MCF 10A (cell line): ENCODE measurements around the gene SH3GL3. TPM values are rescaled to one million over a fixed set of nuclear protein-coding genes. Genes with fewer than 3 reads are reported as not detected.

ENCODE experiments used
- BruUV-seq: library from RNA; stranded (reverse); fragments of 400-500 nt; replicated peaks from 2 replicates; lab custom pipeline; 2021; lab: Mats Ljungman, UMichigan
- CTCF ChIA-PET: fragments of 300-600 bp; sonication (Branson Sonifier 250); formaldehyde crosslinking; extraction: SDS; loops from one replicate; lab custom pipeline; 2021; ENCODE audit warnings: antibody characterized with exemption, inconsistent platforms; lab: Yijun Ruan, JAX
- POLR2A ChIA-PET: fragments of 300-600, 350-650 bp; sonication (Branson Sonifier 250); formaldehyde crosslinking; extraction: SDS; loops from one replicate; lab custom pipeline; 2020; ENCODE audit warnings: antibody characterized with exemption, inconsistent platforms; lab: Yijun Ruan, JAX
- DNase-seq: peaks from one replicate; pipeline ENCODE4 v3.0.0-alpha.2; 2018; ENCODE audit not compliant: unreplicated experiment
- H3K27ac Mint-ChIP-seq: one replicate; pipeline ENCODE4 v1.8.0; 2022; ENCODE audit warnings: mild to moderate bottlenecking, low read depth, mixed read lengths; ENCODE audit not compliant: unreplicated experiment
- H3K27me3 Mint-ChIP-seq: one replicate; pipeline ENCODE4 v1.8.0; 2022; ENCODE audit warnings: mixed read lengths; ENCODE audit not compliant: insufficient read depth, unreplicated experiment
- H3K36me3 Mint-ChIP-seq: one replicate; pipeline ENCODE4 v1.8.0; 2022; ENCODE audit warnings: mild to moderate bottlenecking, moderate library complexity, mixed read lengths; ENCODE audit not compliant: insufficient read depth, unreplicated experiment
- H3K4me1 Mint-ChIP-seq: one replicate; pipeline ENCODE4 v1.8.0; 2022; ENCODE audit warnings: mixed read lengths; ENCODE audit not compliant: insufficient read depth, unreplicated experiment
- H3K4me3 Mint-ChIP-seq: one replicate; pipeline ENCODE4 v1.8.0; 2022; ENCODE audit warnings: mild to moderate bottlenecking, moderate library complexity, mixed read lengths; ENCODE audit not compliant: unreplicated experiment
- H3K9me3 Mint-ChIP-seq: one replicate; pipeline ENCODE4 v1.8.0; 2022; ENCODE audit warnings: mixed read lengths; ENCODE audit not compliant: unreplicated experiment
- intact Hi-C: fragments of 100-400 bp; cut with micrococcal nuclease; formaldehyde crosslinking; loops from 2 replicates; pipeline ENCODE4 v1.14.1; 2022
- total RNA-seq: library from RNA; stranded (reverse); gene quantifications from 2 replicates; pipeline ENCODE4 v1.2.3, GENCODE V29; 2022
- TF ChIP-seq, protein P1 (sequence below): fragments of 200-600 bp; IDR thresholded peaks from one replicate; pipeline ENCODE4 v1.8.0; 2022; ENCODE audit warnings: antibody characterized with exemption, mild to moderate bottlenecking; ENCODE audit not compliant: unreplicated experiment

SH3GL3 gene
- total RNA-seq, 1 experiment from 2014 or later, result 0.19 TPM

DNA sequence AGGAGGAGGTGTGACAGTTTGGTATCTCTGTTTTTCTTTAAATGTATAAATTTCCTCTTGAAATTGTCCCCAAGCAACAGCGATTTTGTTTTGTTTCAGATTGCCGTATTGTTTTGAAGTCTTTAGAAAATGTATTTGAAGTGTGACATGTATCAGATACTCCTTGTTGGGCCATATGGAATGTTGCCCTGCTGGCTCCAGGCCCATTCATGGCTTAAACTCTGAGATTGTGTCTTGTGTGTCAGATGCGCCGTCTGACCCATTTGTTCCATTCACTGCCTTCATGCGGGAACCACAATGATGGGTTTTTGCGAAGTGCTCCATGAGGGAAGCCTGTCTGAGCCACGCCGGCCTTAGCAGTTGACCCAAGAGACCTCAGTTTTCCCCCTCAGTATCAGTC is 131.6 kb downstream of the SH3GL3 start:
- no peak for DNase-seq
- Mint-ChIP-seq H3K27ac (no peak overlapping the region), H3K27me3 (no peaks in the 10 kb centered on the region), H3K4me1 (peaks cover 7% of the 10 kb centered on the region), H3K9me3 (no peaks in the 10 kb centered on the region), H3K36me3 (no peaks in the 10 kb centered on the region), H3K4me3 (no peak overlapping the region)
- TF ChIP-seq, protein P1, sequence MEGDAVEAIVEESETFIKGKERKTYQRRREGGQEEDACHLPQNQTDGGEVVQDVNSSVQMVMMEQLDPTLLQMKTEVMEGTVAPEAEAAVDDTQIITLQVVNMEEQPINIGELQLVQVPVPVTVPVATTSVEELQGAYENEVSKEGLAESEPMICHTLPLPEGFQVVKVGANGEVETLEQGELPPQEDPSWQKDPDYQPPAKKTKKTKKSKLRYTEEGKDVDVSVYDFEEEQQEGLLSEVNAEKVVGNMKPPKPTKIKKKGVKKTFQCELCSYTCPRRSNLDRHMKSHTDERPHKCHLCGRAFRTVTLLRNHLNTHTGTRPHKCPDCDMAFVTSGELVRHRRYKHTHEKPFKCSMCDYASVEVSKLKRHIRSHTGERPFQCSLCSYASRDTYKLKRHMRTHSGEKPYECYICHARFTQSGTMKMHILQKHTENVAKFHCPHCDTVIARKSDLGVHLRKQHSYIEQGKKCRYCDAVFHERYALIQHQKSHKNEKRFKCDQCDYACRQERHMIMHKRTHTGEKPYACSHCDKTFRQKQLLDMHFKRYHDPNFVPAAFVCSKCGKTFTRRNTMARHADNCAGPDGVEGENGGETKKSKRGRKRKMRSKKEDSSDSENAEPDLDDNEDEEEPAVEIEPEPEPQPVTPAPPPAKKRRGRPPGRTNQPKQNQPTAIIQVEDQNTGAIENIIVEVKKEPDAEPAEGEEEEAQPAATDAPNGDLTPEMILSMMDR, result no peak
- BruUV-seq, result no TSS peak
- intact Hi-C loops, result no loop called here
- CTCF ChIA-PET, result interaction anchor here (1.0 to 2.0 kb wide), 3 partner anchors 8 to 456 kb away, joined by 3 to 7 read pairs (median 4); no protein-coding TSS in a partner anchor
- POLR2A ChIA-PET, result interaction anchor here (0.7 kb wide), 1 partner anchor 582 kb away, joined by 3 read pairs; no protein-coding TSS in a partner anchor

DNA sequence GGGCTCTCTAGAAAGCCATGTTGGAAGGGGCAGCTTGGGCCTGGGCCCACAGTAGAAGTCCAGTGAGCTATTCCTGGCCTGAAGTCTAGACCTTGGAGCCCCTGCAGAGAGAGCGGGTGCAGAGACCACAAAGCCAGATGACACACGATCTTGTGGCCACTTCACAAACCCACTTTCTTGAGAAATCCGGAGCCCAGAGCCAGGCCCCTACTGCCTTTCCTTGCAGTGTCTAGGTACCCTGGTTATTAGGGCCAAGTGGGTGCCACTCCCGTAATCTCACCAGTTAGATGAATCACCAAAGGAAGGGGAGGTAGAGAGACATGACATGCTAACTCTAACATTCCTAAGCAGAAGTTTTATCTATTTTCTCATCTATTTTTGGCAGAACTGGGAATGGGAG is 134.2 kb downstream of the SH3GL3 start:
- H3K4me1 Mint-ChIP-seq, result no peaks in the 10 kb centered on the region
- H3K27ac Mint-ChIP-seq, result no peak overlapping the region
- intact Hi-C loops, result no loop called here
- CTCF ChIA-PET, result interaction anchor here (0.9 kb wide), 1 partner anchor 167 kb away, joined by 3 read pairs; no protein-coding TSS in a partner anchor
- BruUV-seq, result no TSS peak
- TF ChIP-seq, protein P1, result no peak
- H3K4me3 Mint-ChIP-seq, result no peak overlapping the region
- H3K9me3 Mint-ChIP-seq, result no peaks in the 10 kb centered on the region
- DNase-seq, result no peak
- POLR2A ChIA-PET, result no interaction called here
- no peaks in the 10 kb centered on the region for H3K36me3 Mint-ChIP-seq
- H3K27me3 Mint-ChIP-seq, result no peaks in the 10 kb centered on the region

DNA sequence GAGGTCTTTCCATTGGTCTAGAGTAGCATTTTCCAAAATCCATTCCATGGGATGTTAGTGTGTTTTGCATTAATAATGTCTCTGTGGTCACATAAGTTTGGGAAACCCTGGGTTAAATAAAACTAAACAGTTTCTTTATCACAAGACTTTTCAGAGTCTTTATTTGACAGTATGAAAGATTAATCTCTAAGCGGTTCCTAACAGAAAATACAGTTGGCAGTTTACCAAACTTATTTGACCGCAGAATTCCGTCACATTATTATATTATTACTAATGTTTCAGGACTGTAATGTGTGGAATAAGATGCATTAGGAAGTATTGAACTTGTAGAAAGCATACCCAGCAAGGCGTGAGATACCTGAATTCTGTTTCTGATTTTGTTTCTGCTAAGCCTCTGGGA is 135.2 kb downstream of the SH3GL3 start:
- no peak overlapping the region for H3K27ac Mint-ChIP-seq
- ChIA-PET CTCF (no interaction called here), POLR2A (no interaction called here)
- H3K9me3 Mint-ChIP-seq, result no peaks in the 10 kb centered on the region
- BruUV-seq, result no TSS peak
- H3K4me3 Mint-ChIP-seq, result no peak overlapping the region
- DNase-seq, result no peak
- TF ChIP-seq, protein P1, result no peak
- intact Hi-C loops, result no loop called here
- no peaks in the 10 kb centered on the region for H3K4me1 Mint-ChIP-seq
- no peaks in the 10 kb centered on the region for H3K36me3 Mint-ChIP-seq
- H3K27me3 Mint-ChIP-seq, result no peaks in the 10 kb centered on the region

DNA sequence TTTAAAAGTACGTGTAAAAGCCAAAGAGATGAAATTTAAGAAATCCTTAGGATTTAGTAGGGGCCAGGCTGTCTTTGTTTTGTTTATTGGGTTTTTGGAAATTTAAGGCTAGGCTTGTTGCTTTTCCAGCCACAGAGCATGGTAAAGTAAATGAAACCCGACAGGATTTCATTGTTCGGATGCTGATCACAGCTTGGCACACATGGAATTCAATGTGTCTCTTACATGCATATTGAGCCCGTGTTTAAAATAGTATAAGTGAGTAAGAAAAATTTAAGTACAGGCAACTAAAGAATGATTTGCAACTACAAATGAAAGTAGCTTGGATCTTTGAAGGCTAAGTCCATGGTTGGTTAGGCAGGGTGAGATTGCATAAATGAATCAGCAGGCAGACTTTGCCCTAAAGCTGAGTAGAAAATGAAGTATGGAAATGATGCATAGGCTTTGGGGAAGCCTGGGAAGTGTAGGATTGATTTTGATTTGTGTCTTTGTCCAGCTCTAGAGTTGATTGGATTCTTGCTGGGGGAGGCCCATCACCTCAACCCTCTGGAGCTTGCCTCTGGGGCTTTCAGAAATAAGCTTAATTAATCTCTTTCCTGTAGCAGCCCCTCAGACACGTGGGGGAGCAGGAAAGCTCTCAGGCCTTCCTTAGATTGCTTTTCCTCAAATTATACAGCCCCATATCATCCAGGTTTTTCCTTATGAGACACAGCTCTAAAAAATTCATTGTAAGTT is 138.6 kb downstream of the SH3GL3 start:
- Mint-ChIP-seq H3K27ac (no peak overlapping the region), H3K4me1 (no peaks in the 10 kb centered on the region)

More for the DNA sequence above, 138.6 kb downstream of the SH3GL3 start:
- H3K4me3 Mint-ChIP-seq, result no peak overlapping the region
- no peaks in the 10 kb centered on the region for H3K36me3 Mint-ChIP-seq
- TF ChIP-seq, protein P1, result no peak
- no peaks in the 10 kb centered on the region for H3K9me3 Mint-ChIP-seq
- BruUV-seq, result no TSS peak
- intact Hi-C loops, result no loop called here
- CTCF ChIA-PET, result interaction anchor here (0.6 to 1.8 kb wide), 5 partner anchors 12 to 169 kb away, joined by 3 to 10 read pairs (median 6); no protein-coding TSS in a partner anchor
- H3K27me3 Mint-ChIP-seq, result no peaks in the 10 kb centered on the region
- DNase-seq, result no peak
- POLR2A ChIA-PET, result interaction anchor here (1.1 to 1.2 kb wide), 3 partner anchors 11 to 305 kb away, joined by 3 to 5 read pairs (median 3); no protein-coding TSS in a partner anchor
